ENCODE data around the gene TTLL1.

TTLL1 gene

GRCh38 chr22:43006016-43006505, 83.1 kb downstream of the TTLL1 start:
- no peak for DNase-seq (ENCODE audit: low spot score)
- TF ChIP-seq, protein P1, sequence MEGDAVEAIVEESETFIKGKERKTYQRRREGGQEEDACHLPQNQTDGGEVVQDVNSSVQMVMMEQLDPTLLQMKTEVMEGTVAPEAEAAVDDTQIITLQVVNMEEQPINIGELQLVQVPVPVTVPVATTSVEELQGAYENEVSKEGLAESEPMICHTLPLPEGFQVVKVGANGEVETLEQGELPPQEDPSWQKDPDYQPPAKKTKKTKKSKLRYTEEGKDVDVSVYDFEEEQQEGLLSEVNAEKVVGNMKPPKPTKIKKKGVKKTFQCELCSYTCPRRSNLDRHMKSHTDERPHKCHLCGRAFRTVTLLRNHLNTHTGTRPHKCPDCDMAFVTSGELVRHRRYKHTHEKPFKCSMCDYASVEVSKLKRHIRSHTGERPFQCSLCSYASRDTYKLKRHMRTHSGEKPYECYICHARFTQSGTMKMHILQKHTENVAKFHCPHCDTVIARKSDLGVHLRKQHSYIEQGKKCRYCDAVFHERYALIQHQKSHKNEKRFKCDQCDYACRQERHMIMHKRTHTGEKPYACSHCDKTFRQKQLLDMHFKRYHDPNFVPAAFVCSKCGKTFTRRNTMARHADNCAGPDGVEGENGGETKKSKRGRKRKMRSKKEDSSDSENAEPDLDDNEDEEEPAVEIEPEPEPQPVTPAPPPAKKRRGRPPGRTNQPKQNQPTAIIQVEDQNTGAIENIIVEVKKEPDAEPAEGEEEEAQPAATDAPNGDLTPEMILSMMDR (IDR thresholded peaks at IDR 0.05; ENCODE audit: extremely low read depth, insufficient read depth, missing control alignments) = no peak
- in situ Hi-C loops (cut with MboI; ENCODE audit: low pct_unique_long_range_greater_than_20kb, low sequenced_read_pairs, unreplicated experiment) = no loop called here

DNA sequence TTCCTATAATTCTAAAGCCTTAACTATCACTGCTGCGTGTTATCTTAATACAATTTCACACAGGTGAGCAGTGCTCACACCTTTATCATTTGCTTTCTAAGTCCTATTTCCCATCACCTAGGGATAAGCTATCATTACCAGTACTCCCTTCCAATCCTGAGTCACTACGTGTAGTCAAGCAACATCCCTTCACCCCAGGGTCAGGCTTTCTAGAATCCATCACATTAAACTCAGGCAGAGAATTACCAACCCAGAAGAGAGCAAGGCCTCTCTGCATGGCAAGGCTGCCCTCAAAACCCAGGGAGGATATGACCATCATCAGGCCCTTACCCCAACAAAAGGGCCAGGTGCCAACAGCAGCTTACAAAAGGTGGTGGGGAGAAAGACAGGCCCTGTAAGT, 84.1 kb downstream of the TTLL1 start:
- TF ChIP-seq, protein P1 (IDR thresholded peaks at IDR 0.05; ENCODE audit: extremely low read depth, insufficient read depth, missing control alignments) = no peak
- in situ Hi-C loops (cut with MboI; ENCODE audit: low pct_unique_long_range_greater_than_20kb, low sequenced_read_pairs, unreplicated experiment) = no loop called here
- no peak for DNase-seq (ENCODE audit: low spot score)

DNA sequence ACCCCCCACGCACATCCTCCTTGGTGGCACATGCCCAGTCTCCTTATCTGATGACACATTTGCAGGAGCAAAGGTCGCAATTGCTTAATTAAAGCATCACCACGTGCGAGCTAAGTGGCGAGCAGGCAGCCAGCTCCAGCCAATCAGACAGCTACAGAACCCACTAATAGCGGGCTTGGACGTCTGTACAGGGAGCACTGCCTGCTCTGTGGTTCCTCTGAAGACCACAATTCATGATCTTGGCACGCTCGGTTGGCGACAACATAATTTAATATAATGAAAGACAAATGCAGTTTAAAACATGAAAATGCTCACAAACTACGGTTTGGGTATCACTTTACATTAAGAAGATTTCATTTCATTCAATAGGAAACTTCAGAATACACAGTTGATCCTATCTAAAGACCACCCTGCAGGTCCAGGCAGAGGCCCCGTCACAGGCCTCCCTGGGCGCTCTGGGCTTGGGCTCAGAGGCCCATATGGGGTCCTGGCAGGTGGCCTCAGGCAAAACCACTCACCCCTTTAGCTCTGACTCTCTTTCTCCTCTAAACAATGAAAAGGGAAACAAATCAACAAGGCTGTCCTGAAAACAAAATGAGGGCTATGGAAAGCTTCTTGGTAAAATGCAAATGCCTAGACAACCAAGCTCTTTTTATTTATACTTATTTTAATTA, 84.7 kb downstream of the TTLL1 start:
- no peak for DNase-seq (ENCODE audit: low spot score)
- in situ Hi-C loops (cut with MboI; ENCODE audit: low pct_unique_long_range_greater_than_20kb, low sequenced_read_pairs, unreplicated experiment) = no loop called here
- TF ChIP-seq, protein P1 (IDR thresholded peaks at IDR 0.05; ENCODE audit: extremely low read depth, insufficient read depth, missing control alignments) = no peak

DNA sequence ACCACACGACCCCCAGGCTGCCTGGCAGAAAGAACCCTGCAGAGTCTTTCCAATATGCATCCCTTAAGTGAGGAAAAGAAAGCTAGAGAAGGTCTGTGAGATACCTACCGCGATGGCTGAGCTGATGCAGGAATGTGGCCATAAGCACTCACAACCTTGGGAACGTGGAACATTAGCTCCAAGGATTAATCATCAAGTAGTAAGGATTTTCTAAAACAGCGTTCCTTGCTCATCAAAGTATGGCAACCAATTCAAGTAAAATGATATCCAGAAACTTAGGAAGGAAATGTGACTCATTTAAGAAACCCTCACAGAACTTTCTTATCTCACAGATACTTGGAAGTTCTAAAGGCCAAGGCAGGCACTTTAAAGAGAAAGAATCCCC, 87.0 kb downstream of the TTLL1 start:
- no peak for DNase-seq (ENCODE audit: low spot score)
- TF ChIP-seq, protein P1 (IDR thresholded peaks at IDR 0.05; ENCODE audit: extremely low read depth, insufficient read depth, missing control alignments) = no peak
- in situ Hi-C loops (cut with MboI; ENCODE audit: low pct_unique_long_range_greater_than_20kb, low sequenced_read_pairs, unreplicated experiment) = no loop called here

- in situ Hi-C loops (cut with MboI; ENCODE audit: low pct_unique_long_range_greater_than_20kb, low sequenced_read_pairs, unreplicated experiment) = no loop called here
- DNase-seq (ENCODE audit: low spot score) = no peak
Measured at GRCh38 chr22:43001271-43002201, 87.7 kb downstream of the TTLL1 start.

More at GRCh38 chr22:43001271-43002201, 87.7 kb downstream of the TTLL1 start:
- TF ChIP-seq, protein P1 (IDR thresholded peaks at IDR 0.05; ENCODE audit: extremely low read depth, insufficient read depth, missing control alignments) = no peak
